GM12891 (cell line): Measurements from ENCODE around the gene PPP1R14D.

Source experiments
- POLR2A ChIP-seq: IDR thresholded peaks from 2 replicates; pipeline ENCODE4 v1.6.1; 2011; ENCODE audit warnings: low read depth, low read length, control low read depth
- POLR2AphosphoS5 ChIP-seq: IDR thresholded peaks from 2 replicates; pipeline ENCODE4 v1.6.1; 2011; ENCODE audit warnings: low read depth, low read length, control low read depth
- TAF1 ChIP-seq: IDR thresholded peaks from 2 replicates; pipeline ENCODE4 v1.6.1; 2011; ENCODE audit warnings: low read depth, low read length, control low read depth

DNA sequence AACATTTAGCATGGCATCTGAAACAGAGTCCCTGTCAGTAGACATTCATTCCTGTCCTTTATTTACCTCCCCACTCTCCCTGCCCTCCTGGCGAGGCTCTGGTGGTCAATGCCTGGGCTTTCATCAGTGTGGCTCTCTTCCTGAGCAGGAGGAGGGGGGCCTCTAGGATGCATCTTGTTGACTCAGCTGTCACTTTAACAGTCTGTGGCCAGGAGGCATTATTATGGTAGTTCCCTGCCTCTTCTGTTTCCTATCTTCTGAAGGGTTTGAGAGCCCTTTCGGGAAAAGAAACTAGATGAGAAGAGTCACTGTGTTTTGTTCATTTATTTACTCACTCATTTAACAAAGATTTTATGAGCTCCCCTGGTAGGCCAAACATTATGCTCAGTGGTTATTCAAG lies 2.4 kb upstream of the PPP1R14D start:
- no peak for TF ChIP-seq POLR2AphosphoS5
- TF ChIP-seq TAF1, result no peak
- no peak for TF ChIP-seq POLR2A
